Vagina (tissue), 2 donors: ENCODE measurements around the gene FGD4. TPM values are rescaled to one million over a fixed set of nuclear protein-coding genes. Genes with fewer than 3 reads are reported as not detected.

Experiments used
- DNase-seq, 2 donors: peaks; one replicate each; pipeline ENCODE4 v3.0.0-alpha.2; 2017; ENCODE audit errors: extremely low spot score in 2 of 2
- H3K27ac ChIP-seq: fragments of 200-600 bp; sonication (generic); one replicate; pipeline ENCODE4 v1.5.1; 2019
- H3K27me3 ChIP-seq: fragments of 200-600 bp; sonication (generic); one replicate; pipeline ENCODE4 v1.5.1; 2019
- H3K36me3 ChIP-seq, 2 donors: fragments of 200-600 bp; sonication (generic); one replicate each; pipeline ENCODE4 v1.5.1; 2017 to 2019
- H3K4me1 ChIP-seq: fragments of 200-600 bp; sonication (generic); one replicate; pipeline ENCODE4 v1.5.1; 2019
- H3K4me3 ChIP-seq, 2 donors: fragments of 200-600 bp; sonication (generic); 1 replicate in 1 of 2; 2 replicates in 1 of 2; pipeline ENCODE4 v1.5.1; 2016 to 2019
- H3K9me3 ChIP-seq: fragments of 200-600 bp; sonication (generic); one replicate; pipeline ENCODE4 v1.5.1; 2019
- CTCF ChIP-seq, 3 experiments: fragments of 450-650 bp in 2 of 3; fragments of 200-600 bp in 1 of 3; sonication (generic) in 1 of 3; IDR thresholded peaks; one replicate each; pipeline ENCODE4 v1.5.1; 2017 to 2019; ENCODE audit warnings: antibody characterized with exemption in 3 of 3, mild to moderate bottlenecking in 2 of 3, moderate library complexity in 2 of 3
- POLR2A ChIP-seq, 2 donors: fragments of 450-650 bp; IDR thresholded peaks; one replicate each; pipeline ENCODE4 v1.6.1; 2017; ENCODE audit warnings: antibody characterized with exemption in 2 of 2, mild to moderate bottlenecking in 2 of 2, moderate library complexity in 2 of 2
- POLR2AphosphoS5 ChIP-seq, 2 donors: sonication (generic); formaldehyde crosslinking; IDR thresholded peaks; one replicate each; pipeline ENCODE4 v1.9.0; 2017; ENCODE audit warnings: antibody characterized with exemption in 2 of 2, mild to moderate bottlenecking in 2 of 2, low read depth in 1 of 2; ENCODE audit not compliant: insufficient read depth in 1 of 2
- intact Hi-C: fragments of 100-400 bp; cut with DNase I; formaldehyde crosslinking; loops from one replicate; pipeline ENCODE4 v1.15.1; 2023
- total RNA-seq: library from RNA; depleted of rRNA; stranded (reverse); fragments of >200 nt; gene quantifications from one replicate; pipeline ENCODE4 v1.2.3, GENCODE V29; 2016

Gene FGD4
- total RNA-seq, 1 donor from 2014 or later = 38.3 TPM

GRCh38 chr12:32568228-32568627 lies 168.9 kb downstream of the FGD4 start:
- Histone ChIP-seq H3K9me3 (no peaks in the 10 kb centered on the region), H3K4me1 (peaks cover 23% of the 10 kb centered on the region), H3K27ac (peak overlapping the region; percentile 40), H3K27me3 (no peaks in the 10 kb centered on the region), H3K4me3 (no peak overlapping the region), H3K36me3 (no peaks in the 10 kb centered on the region)
- DNase-seq = no peak
- peak in 1 of 2 donors; percentile 86 for TF ChIP-seq POLR2AphosphoS5 (IDR thresholded peaks at IDR 0.05; ENCODE audit: insufficient read depth in 1 of 2, low read depth in 1 of 2)
- no peak for TF ChIP-seq POLR2A (IDR thresholded peaks at IDR 0.05)
- no peak for TF ChIP-seq CTCF (IDR thresholded peaks at IDR 0.05)
- intact Hi-C loops = no loop called here

- no peak for DNase-seq
- no peak overlapping the region for H3K4me3 ChIP-seq
- no peaks in the 10 kb centered on the region for H3K36me3 ChIP-seq
- no peaks in the 10 kb centered on the region for H3K27me3 ChIP-seq
- H3K9me3 ChIP-seq = no peaks in the 10 kb centered on the region
- H3K27ac ChIP-seq = peak overlapping the region; percentile 40
- peaks cover 23% of the 10 kb centered on the region for H3K4me1 ChIP-seq
- intact Hi-C loops = no loop called here
- no peak for TF ChIP-seq POLR2AphosphoS5 (IDR thresholded peaks at IDR 0.05; ENCODE audit: insufficient read depth in 1 of 2, low read depth in 1 of 2)
- no peak for TF ChIP-seq CTCF (IDR thresholded peaks at IDR 0.05)
- TF ChIP-seq POLR2A (IDR thresholded peaks at IDR 0.05) = no peak
Measured at GRCh38 chr12:32569259-32569658, 169.9 kb downstream of the FGD4 start.

GRCh38 chr12:32574585-32574984 lies 175.2 kb downstream of the FGD4 start:
- intact Hi-C loops = no loop called here
- Histone ChIP-seq H3K27ac (no peak overlapping the region), H3K4me1 (no peaks in the 10 kb centered on the region), H3K27me3 (no peaks in the 10 kb centered on the region), H3K36me3 (no peaks in the 10 kb centered on the region), H3K9me3 (no peaks in the 10 kb centered on the region), H3K4me3 (no peak overlapping the region)
- no peak for TF ChIP-seq CTCF (IDR thresholded peaks at IDR 0.05)
- TF ChIP-seq POLR2AphosphoS5 (IDR thresholded peaks at IDR 0.05; ENCODE audit: insufficient read depth in 1 of 2, low read depth in 1 of 2) = no peak
- TF ChIP-seq POLR2A (IDR thresholded peaks at IDR 0.05) = no peak
- DNase-seq = no peak

- no peak overlapping the region for H3K27ac ChIP-seq
- H3K27me3 ChIP-seq = no peaks in the 10 kb centered on the region
- no peak overlapping the region for H3K4me3 ChIP-seq
- intact Hi-C loops = no loop called here
- H3K4me1 ChIP-seq = no peaks in the 10 kb centered on the region
- TF ChIP-seq CTCF (IDR thresholded peaks at IDR 0.05) (no peak), POLR2AphosphoS5 (IDR thresholded peaks at IDR 0.05; ENCODE audit: insufficient read depth in 1 of 2, low read depth in 1 of 2) (no peak), POLR2A (IDR thresholded peaks at IDR 0.05) (no peak)
- no peaks in the 10 kb centered on the region for H3K9me3 ChIP-seq
- peaks cover 0 to 4% of the 10 kb centered on the region in 2 donors for H3K36me3 ChIP-seq
- no peak for DNase-seq
Measured at GRCh38 chr12:32577328-32577727, 178.0 kb downstream of the FGD4 start.

GRCh38 chr12:32583534-32583933 lies 184.2 kb downstream of the FGD4 start:
- no peaks in the 10 kb centered on the region for H3K27me3 ChIP-seq
- H3K9me3 ChIP-seq = no peaks in the 10 kb centered on the region
- H3K4me1 ChIP-seq = no peaks in the 10 kb centered on the region
- TF ChIP-seq POLR2A (IDR thresholded peaks at IDR 0.05) = no peak
- no peak for TF ChIP-seq CTCF (IDR thresholded peaks at IDR 0.05)
- intact Hi-C loops = no loop called here
- peaks cover 0 to 4% of the 10 kb centered on the region in 2 donors for H3K36me3 ChIP-seq
- no peak overlapping the region for H3K27ac ChIP-seq
- no peak overlapping the region for H3K4me3 ChIP-seq
- no peak for DNase-seq
